Neuronal stem cell (in vitro differentiated cells): ENCODE measurements around the gene RABL6.

Experiments
- DNase-seq: peaks from one replicate; pipeline ENCODE4 v3.0.0-alpha.2; 2013; ENCODE audit warnings: low spot score
- H2AFZ ChIP-seq: one replicate; pipeline ENCODE4 v1.6.1; 2013; ENCODE audit warnings: mild to moderate bottlenecking, low read length, inconsistent platforms
- H2AK5ac ChIP-seq: 2 replicates; pipeline ENCODE4 v1.6.1; 2013; ENCODE audit warnings: low read depth, mild to moderate bottlenecking, inconsistent platforms, low read length, moderate library complexity, mixed read lengths
- H2BK120ac ChIP-seq: 2 replicates; pipeline ENCODE4 v1.6.1; 2013; ENCODE audit warnings: low read depth, mild to moderate bottlenecking, inconsistent platforms, low read length, moderate library complexity, mixed read lengths
- H2BK12ac ChIP-seq: one replicate; pipeline ENCODE4 v1.6.1; 2013; ENCODE audit warnings: low read length, inconsistent platforms
- H2BK15ac ChIP-seq: 2 replicates; pipeline ENCODE4 v1.6.1; 2013; ENCODE audit warnings: mild to moderate bottlenecking, low read length, inconsistent platforms, mixed read lengths
- H2BK5ac ChIP-seq: one replicate; pipeline ENCODE4 v1.6.1; 2013; ENCODE audit warnings: inconsistent platforms, mild to moderate bottlenecking, low read length, moderate library complexity
- H3K14ac ChIP-seq: one replicate; pipeline ENCODE4 v1.6.1; 2013; ENCODE audit warnings: low read length, inconsistent platforms
- H3K18ac ChIP-seq: 2 replicates; pipeline ENCODE4 v1.6.1; 2013; ENCODE audit warnings: low read length, inconsistent platforms
- H3K23ac ChIP-seq: 2 replicates; pipeline ENCODE4 v1.6.1; 2013; ENCODE audit warnings: low read depth, mild to moderate bottlenecking, mixed read lengths, low read length, inconsistent platforms; ENCODE audit not compliant: poor library complexity
- H3K27ac ChIP-seq: replicated peaks from 3 replicates; pipeline ENCODE4 v1.5.1; 2013; ENCODE audit warnings: low read length, inconsistent platforms
- H3K27me3 ChIP-seq, 3 experiments: 2 replicates each; pipeline ENCODE4 v1.6.1; 2013; ENCODE audit warnings: low read length in 3 of 3, mild to moderate bottlenecking in 2 of 3, inconsistent platforms in 1 of 3, low read depth in 1 of 3, mixed read lengths in 1 of 3, moderate library complexity in 1 of 3; ENCODE audit not compliant: control insufficient read depth in 3 of 3, insufficient read depth in 3 of 3
- H3K36me3 ChIP-seq, 2 donors: replicated peaks in 1 of 2; 2 replicates each; pipeline ENCODE4 v1.6.1; 2013; ENCODE audit warnings: low read length in 2 of 2; ENCODE audit not compliant: control insufficient read depth in 2 of 2, insufficient read depth in 2 of 2
- H3K4ac ChIP-seq: 2 replicates; pipeline ENCODE4 v1.6.1; 2013; ENCODE audit warnings: inconsistent platforms, mild to moderate bottlenecking, low read length, moderate library complexity
- H3K4me1 ChIP-seq, 2 donors: 1 replicate in 1 of 2; 2 replicates in 1 of 2; pipeline ENCODE4 v1.6.1; 2013; ENCODE audit warnings: low read length in 2 of 2, low read depth in 1 of 2; ENCODE audit not compliant: control insufficient read depth in 2 of 2, insufficient read depth in 1 of 2
- H3K4me2 ChIP-seq: one replicate; pipeline ENCODE4 v1.6.1; 2013; ENCODE audit warnings: mild to moderate bottlenecking, low read length, inconsistent platforms; ENCODE audit not compliant: insufficient read depth, poor library complexity, severe bottlenecking
- H3K4me3 ChIP-seq, 2 donors: 2 replicates each; pipeline ENCODE4 v1.5.1; 2013; ENCODE audit warnings: low read length in 2 of 2, mild to moderate bottlenecking in 2 of 2, inconsistent platforms in 1 of 2, moderate library complexity in 1 of 2
- H3K79me1 ChIP-seq: one replicate; pipeline ENCODE4 v1.6.1; 2013; ENCODE audit warnings: low read depth, mild to moderate bottlenecking, inconsistent platforms, low read length, moderate library complexity
- H3K9ac ChIP-seq: one replicate; pipeline ENCODE4 v1.6.1; 2013; ENCODE audit warnings: mild to moderate bottlenecking, low read depth, low read length, inconsistent platforms; ENCODE audit not compliant: poor library complexity
- H3K9me3 ChIP-seq, 2 donors: replicated peaks in 1 of 2; 2 replicates each; pipeline versions ENCODE3 to v1.6.1; 2013; ENCODE audit warnings: low read length in 2 of 2, mild to moderate bottlenecking in 2 of 2, inconsistent platforms in 1 of 2, low read depth in 1 of 2, mixed read lengths in 1 of 2, moderate library complexity in 1 of 2; ENCODE audit not compliant: control insufficient read depth in 2 of 2, insufficient read depth in 1 of 2
- H4K8ac ChIP-seq: one replicate; pipeline ENCODE4 v1.6.1; 2013; ENCODE audit warnings: low read depth, mild to moderate bottlenecking, inconsistent platforms, low read length, moderate library complexity
- H4K91ac ChIP-seq: one replicate; pipeline ENCODE4 v1.6.1; 2013; ENCODE audit warnings: low read length, low read depth, mild to moderate bottlenecking, inconsistent platforms; ENCODE audit not compliant: poor library complexity
- WGBS, 2 donors: extraction: QIAGEN DNeasy Blood & Tissue Kit; methylation state at CpG; one replicate each; pipeline ENCODE4 v1.1.7; 2013; ENCODE audit warnings: missing lambda C conversion rate in 2 of 2, mixed read lengths in 1 of 2; ENCODE audit not compliant: insufficient read length in 2 of 2, insufficient replicate concordance in 1 of 2; ENCODE audit errors: extremely low coverage in 2 of 2; 5-methylcytosine and 5-hydroxymethylcytosine counted together

The RABL6 gene

DNA sequence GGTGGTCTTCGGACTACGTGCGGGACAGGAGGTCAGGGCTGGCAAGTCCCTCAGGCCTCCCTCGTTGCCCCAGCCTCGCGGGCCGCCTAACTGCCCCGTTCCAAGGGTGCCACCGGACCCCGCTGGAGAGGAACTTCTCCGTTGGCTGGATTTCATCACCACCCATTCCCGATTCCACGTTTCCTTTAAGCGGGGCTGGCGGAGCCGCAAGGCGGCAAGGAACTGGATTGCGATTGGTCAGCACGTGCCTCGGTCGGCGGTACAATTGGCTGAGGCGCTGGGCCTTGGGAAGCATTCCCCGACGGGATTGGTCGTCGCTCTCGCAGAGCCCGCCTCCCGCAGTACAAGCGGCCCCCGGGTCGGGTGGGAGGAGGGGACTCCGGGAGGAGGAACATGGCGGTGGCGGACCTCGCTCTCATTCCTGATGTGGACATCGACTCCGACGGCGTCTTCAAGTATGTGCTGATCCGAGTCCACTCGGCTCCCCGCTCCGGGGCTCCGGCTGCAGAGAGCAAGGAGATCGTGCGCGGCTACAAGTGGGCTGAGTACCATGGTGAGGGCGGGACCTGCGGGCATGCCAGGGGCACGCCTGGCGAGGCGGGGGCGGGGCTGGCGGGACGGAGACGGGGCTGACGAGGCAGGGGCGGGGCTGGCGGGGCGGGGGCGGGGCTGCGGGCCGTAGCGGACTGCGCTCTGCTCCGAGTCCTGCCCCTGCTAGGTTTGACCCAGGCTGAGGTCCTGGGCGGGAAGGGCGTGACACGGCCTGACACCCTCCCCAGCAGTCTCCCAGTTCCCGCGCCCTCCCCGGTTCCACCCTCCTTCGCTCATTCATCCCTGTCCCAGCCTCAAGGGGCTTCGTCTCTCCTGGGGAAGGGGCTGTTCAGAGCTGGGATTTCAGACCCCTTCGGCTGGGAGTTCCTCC lies 41.6 kb downstream of the RABL6 start, which contains the start of gene PHPT1:
PHPT1 (plus strand) TSS at position 372 of the 922 bp plus-strand sequence; CDS start at position 394, 22 bp downstream.
- no CpG with 5 or more reads among the region's 77 CpGs for WGBS, 2 donors
- H2BK15ac ChIP-seq = peak within 1 kb of the TSS; percentile 96

DNA sequence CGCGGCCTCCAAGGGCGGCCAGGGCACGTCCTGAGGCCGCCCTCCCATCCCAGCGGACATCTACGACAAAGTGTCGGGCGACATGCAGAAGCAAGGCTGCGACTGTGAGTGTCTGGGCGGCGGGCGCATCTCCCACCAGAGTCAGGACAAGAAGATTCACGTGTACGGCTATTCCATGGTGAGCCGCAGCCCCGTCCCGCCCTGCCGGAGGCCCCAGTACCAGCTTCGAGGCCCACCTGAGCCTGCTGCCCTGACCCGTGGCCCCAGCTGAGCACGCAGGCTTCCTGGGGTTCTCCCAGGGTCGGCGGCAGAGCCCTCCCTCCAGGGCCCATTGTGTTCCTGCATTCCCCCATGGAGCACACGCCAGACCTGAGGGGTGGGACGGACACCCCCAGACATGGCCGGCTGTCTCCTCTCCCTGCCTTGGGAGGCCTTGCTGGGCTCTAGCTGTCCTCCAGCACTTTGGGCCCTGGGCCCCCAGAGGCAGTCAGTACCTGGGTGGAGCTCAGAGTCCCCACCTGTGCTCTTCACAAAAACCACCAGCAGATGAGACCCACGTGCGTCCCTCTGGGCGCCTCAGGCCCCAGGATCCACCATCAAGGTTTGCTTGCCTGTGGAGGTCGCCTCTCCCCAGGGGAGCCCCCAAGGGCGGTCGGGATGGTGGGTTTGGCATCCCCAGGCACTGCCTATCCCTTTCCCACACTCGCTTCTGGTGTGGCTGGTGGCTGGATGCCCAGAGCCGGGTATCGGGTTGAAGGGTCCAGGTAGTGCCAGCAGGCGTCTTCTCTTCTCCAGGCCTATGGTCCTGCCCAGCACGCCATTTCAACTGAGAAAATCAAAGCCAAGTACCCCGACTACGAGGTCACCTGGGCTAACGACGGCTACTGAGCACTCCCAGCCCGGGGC lies 42.5 kb downstream of the RABL6 start:
- Histone ChIP-seq H4K8ac (no peak overlapping the region), H3K14ac (peak overlapping the region; percentile 21), H3K18ac (peak overlapping the region; percentile 78), H3K4me3 (peak overlapping the region; percentile 86 to 96), H3K36me3 (peaks cover 16 to 26% of the 10 kb centered on the region in 2 donors), H3K4me2 (peak overlapping the region; percentile 86), H3K9me3 (peaks cover 0 to 6% of the 10 kb centered on the region in 2 donors), H4K91ac (no peak overlapping the region), H3K27me3 (peaks cover 0 to 15% (median 11%) of the 10 kb centered on the region in 3 experiments), H3K27ac (peak overlapping the region; percentile 63), H2BK15ac (peak overlapping the region; percentile 96), H3K4me1 (peaks cover 9 to 19% of the 10 kb centered on the region in 2 donors), H2BK120ac (peak overlapping the region; percentile 5), H2BK5ac (peak overlapping the region; percentile 84), H2AFZ (no peak overlapping the region), H3K23ac (peak overlapping the region; percentile 97), H3K9ac (peak overlapping the region; percentile 88), H2BK12ac (peak overlapping the region; percentile 4), H2AK5ac (peak overlapping the region; percentile 100), H3K4ac (peak overlapping the region; percentile 37), H3K79me1 (peaks cover 23% of the 10 kb centered on the region)
- no CpG with 5 or more reads among the region's 43 CpGs for WGBS, 2 donors
- DNase-seq = peak; percentile 46

More for the DNA sequence above, 41.6 kb downstream of the RABL6 start, which contains the start of gene PHPT1:
- Histone ChIP-seq H4K91ac (no peak within 1 kb of the TSS), H4K8ac (peak within 1 kb of the TSS; percentile 43), H3K9me3 (peaks cover 0 to 6% of the 10 kb centered on the region in 2 donors), H3K27ac (peak within 1 kb of the TSS; percentile 98), H3K79me1 (peaks cover 24% of the 10 kb centered on the region), H2AK5ac (peak within 1 kb of the TSS; percentile 100), H2AFZ (peak within 1 kb of the TSS; percentile 97), H3K36me3 (peaks cover 16 to 26% of the 10 kb centered on the region in 2 donors), H3K27me3 (peaks cover 0 to 15% (median 11%) of the 10 kb centered on the region in 3 experiments), H2BK12ac (peak within 1 kb of the TSS; percentile 90), H3K9ac (peak within 1 kb of the TSS; percentile 95), H2BK5ac (peak within 1 kb of the TSS; percentile 99), H3K14ac (peak within 1 kb of the TSS; percentile 98), H3K4ac (peak within 1 kb of the TSS; percentile 37), H3K4me3 (peak within 1 kb of the TSS; percentile 96), H3K23ac (peak within 1 kb of the TSS; percentile 99), H3K18ac (peak within 1 kb of the TSS; percentile 100), H3K4me1 (peaks cover 9 to 19% of the 10 kb centered on the region in 2 donors), H2BK120ac (peak within 1 kb of the TSS; percentile 96), H3K4me2 (peak within 1 kb of the TSS; percentile 98)
- peak; percentile 98 for DNase-seq

- Histone ChIP-seq H3K27me3 (peaks cover 0 to 10% (median 7%) of the 10 kb centered on the region in 3 experiments), H3K9ac (no peak overlapping the region), H4K91ac (no peak overlapping the region), H2BK120ac (peak overlapping the region; percentile 81), H3K4ac (no peak overlapping the region), H3K27ac (no peak overlapping the region), H3K14ac (no peak overlapping the region), H2AK5ac (peak overlapping the region; percentile 100), H3K23ac (no peak overlapping the region), H4K8ac (no peak overlapping the region), H3K36me3 (peaks cover 16 to 26% of the 10 kb centered on the region in 2 donors), H3K18ac (no peak overlapping the region), H3K4me1 (peaks cover 9 to 19% of the 10 kb centered on the region in 2 donors), H3K4me3 (peak overlapping the region in 1 of 2 donors; percentile 96), H2BK15ac (no peak overlapping the region), H2AFZ (no peak overlapping the region), H3K4me2 (no peak overlapping the region), H2BK12ac (no peak overlapping the region), H2BK5ac (peak overlapping the region; percentile 84), H3K79me1 (peaks cover 21% of the 10 kb centered on the region), H3K9me3 (peaks cover 0 to 5% of the 10 kb centered on the region in 2 donors)
- no CpG with 5 or more reads among the region's 23 CpGs for WGBS, 2 donors
- DNase-seq = no peak
Measured at GRCh38 chr9:136850866-136851775, 43.4 kb downstream of the RABL6 start.
